HFFc6 (cell line): ENCODE data around the gene CHD1. TPM values are rescaled to one million over a fixed set of nuclear protein-coding genes. Genes with fewer than 3 reads are reported as not detected.

Experiments
- DNase-seq: peaks from one replicate; pipeline ENCODE4 v3.0.0-alpha.2; 2018
- H3K27ac Mint-ChIP-seq: 2 replicates; pipeline ENCODE4 v1.8.0; 2020; ENCODE audit warnings: mild to moderate bottlenecking, mixed read lengths
- H3K27me3 Mint-ChIP-seq: 2 replicates; pipeline ENCODE4 v1.8.0; 2021; ENCODE audit warnings: mild to moderate bottlenecking, moderate library complexity, mixed read lengths; ENCODE audit not compliant: insufficient read depth
- H3K36me3 Mint-ChIP-seq: 2 replicates; pipeline ENCODE4 v1.8.0; 2021; ENCODE audit warnings: low read depth, mixed read lengths
- H3K4me1 Mint-ChIP-seq: 2 replicates; pipeline ENCODE4 v1.8.0; 2020; ENCODE audit warnings: low read depth, mixed read lengths
- H3K4me3 Mint-ChIP-seq: 2 replicates; pipeline ENCODE4 v1.8.0; 2020; ENCODE audit warnings: mild to moderate bottlenecking, moderate library complexity, mixed read lengths
- H3K9me3 Mint-ChIP-seq: 2 replicates; pipeline ENCODE4 v1.8.0; 2020; ENCODE audit warnings: mild to moderate bottlenecking, mixed read lengths
- total RNA-seq, 6 experiments: library from RNA; stranded (reverse); fragmentation: NEBNext Ultra II Directional; extraction: Animal tissue kit (Norgen Biotek cat#: 25700); gene quantifications; 2 replicates in 1 of 6; 3 replicates in 5 of 6; pipeline ENCODE4 v1.2.3, GENCODE V29; 2021
- TF ChIP-seq, protein P1 (sequence below): fragments of 200-600 bp; sonication (generic); IDR thresholded peaks from 2 replicates; pipeline ENCODE4 v1.5.0; 2021; ENCODE audit warnings: antibody characterized with exemption, mild to moderate bottlenecking

Gene CHD1
- total RNA-seq, 6 experiments from 2014 or later = 18.1 to 25.0 (median 20.8) TPM

DNA sequence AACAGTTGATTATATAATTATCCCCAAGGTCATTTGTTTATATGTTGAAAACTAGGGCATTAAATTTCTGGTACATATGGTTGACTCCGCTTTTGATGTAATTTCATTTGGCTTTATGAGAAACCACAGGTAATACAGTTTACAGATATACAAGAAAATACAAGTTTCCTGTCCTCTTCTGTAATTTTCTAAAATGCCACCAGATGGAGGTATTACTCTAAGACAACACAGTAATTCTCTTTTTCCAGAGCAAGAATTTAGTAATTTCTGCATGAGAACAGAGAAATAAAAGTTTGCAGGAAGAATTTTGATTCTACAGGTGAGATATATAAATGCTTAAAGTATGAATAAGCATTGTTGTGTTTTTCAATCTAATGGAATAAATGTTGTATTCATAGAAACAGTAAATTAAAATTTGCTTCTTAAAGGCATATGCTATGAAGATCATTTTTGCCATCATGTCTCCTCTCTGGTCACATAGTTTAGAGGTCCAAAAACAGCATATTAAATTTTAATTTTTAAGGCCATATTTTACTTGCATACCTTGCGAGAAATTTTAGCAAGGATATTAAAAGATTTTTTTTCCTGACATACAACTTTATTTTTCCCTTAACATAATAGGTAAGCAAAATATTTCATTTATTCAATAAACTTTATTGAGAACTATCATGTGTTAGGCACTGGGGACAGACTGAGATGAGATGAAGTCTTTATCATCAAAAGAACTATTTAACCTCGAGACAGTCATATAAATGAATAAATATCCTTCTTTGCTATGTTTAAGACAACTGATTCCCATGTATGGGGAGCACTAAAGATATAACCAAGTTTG is 22.7 kb downstream of the CHD1 start:
- Mint-ChIP-seq H3K4me3 (no peak overlapping the region), H3K27ac (peak overlapping the region; percentile 48; the same call in 1 of the 2 replicates), H3K36me3 (peaks cover 7% of the 10 kb centered on the region), H3K4me1 (peaks cover 77% of the 10 kb centered on the region), H3K27me3 (no peaks in the 10 kb centered on the region), H3K9me3 (no peaks in the 10 kb centered on the region)
- TF ChIP-seq, protein P1, sequence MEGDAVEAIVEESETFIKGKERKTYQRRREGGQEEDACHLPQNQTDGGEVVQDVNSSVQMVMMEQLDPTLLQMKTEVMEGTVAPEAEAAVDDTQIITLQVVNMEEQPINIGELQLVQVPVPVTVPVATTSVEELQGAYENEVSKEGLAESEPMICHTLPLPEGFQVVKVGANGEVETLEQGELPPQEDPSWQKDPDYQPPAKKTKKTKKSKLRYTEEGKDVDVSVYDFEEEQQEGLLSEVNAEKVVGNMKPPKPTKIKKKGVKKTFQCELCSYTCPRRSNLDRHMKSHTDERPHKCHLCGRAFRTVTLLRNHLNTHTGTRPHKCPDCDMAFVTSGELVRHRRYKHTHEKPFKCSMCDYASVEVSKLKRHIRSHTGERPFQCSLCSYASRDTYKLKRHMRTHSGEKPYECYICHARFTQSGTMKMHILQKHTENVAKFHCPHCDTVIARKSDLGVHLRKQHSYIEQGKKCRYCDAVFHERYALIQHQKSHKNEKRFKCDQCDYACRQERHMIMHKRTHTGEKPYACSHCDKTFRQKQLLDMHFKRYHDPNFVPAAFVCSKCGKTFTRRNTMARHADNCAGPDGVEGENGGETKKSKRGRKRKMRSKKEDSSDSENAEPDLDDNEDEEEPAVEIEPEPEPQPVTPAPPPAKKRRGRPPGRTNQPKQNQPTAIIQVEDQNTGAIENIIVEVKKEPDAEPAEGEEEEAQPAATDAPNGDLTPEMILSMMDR = peak; percentile 92
- peak; percentile 59 for DNase-seq

DNA sequence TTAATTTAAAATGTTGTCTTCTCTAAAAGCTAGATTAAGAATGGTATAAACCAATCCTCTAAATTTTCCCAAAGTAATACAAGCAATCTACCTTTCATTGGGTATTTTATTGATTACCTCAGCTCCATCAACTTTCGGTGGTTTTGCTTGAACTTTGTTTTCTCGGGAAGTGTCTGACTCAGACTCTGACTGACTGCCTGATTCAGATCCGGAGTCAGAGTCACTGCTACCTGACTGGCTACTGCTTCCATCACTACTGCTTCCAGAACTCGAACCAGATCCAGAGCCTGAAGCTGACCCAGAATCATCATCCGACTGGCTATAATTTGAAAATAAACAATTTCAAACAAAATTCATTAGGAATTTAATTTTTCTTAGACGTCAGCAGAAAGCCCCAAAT is 24.0 kb downstream of the CHD1 start:
- H3K27me3 Mint-ChIP-seq = no peaks in the 10 kb centered on the region
- peak; percentile 51 for DNase-seq
- peak overlapping the region; percentile 37 for H3K27ac Mint-ChIP-seq

DNA sequence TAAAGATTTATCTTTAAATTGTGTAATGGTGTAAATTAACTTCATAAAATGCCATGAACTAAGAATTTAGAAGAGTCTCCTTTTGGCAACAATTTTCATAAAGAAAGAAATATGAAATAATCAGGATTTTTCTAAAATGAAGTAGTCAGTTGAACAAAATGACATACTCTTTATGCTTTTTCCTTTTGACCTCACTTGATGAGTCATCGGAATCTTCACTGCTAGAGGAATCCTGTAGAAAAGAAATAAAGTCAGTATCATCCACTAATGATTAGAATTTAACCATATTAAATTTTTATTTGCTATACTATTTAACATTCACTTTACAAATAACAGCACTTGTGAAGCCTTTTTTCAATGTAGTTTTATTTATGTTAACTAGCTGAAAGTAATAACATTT is 26.1 kb downstream of the CHD1 start:
- Mint-ChIP-seq H3K36me3 (peaks cover 23% of the 10 kb centered on the region), H3K27me3 (no peaks in the 10 kb centered on the region), H3K9me3 (no peaks in the 10 kb centered on the region), H3K4me3 (no peak overlapping the region), H3K4me1 (peaks cover 52% of the 10 kb centered on the region), H3K27ac (no peak overlapping the region)
- DNase-seq = peak; percentile 48
- TF ChIP-seq, protein P1 = no peak

More for the DNA sequence above, 24.0 kb downstream of the CHD1 start:
- H3K36me3 Mint-ChIP-seq = peaks cover 13% of the 10 kb centered on the region
- TF ChIP-seq, protein P1 = no peak
- peak overlapping the region; percentile 1; the same call in 1 of the 2 replicates for H3K4me3 Mint-ChIP-seq
- no peaks in the 10 kb centered on the region for H3K9me3 Mint-ChIP-seq
- peaks cover 67% of the 10 kb centered on the region for H3K4me1 Mint-ChIP-seq

DNA sequence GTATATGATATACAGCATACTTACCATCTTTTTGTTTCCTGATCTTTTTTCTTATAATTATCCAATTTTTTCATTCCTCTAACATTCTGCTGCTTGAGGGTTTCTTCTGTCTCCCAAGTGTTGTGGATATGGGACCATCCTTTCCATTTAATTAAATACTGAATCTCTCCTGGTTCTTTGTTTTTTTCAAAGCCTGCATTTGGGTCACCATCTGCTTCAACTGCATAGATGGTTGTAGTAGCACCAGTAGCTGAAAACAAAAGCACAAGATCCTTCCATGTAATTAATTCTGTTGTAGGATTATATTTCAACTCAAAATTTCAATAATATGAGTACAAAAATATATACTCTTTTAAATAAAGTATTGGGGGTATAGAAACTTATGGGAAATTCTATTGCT is 29.4 kb downstream of the CHD1 start:
- no peak for DNase-seq
- peaks cover 27% of the 10 kb centered on the region for H3K36me3 Mint-ChIP-seq
- no peaks in the 10 kb centered on the region for H3K27me3 Mint-ChIP-seq
- H3K9me3 Mint-ChIP-seq = no peaks in the 10 kb centered on the region
- no peak overlapping the region for H3K4me3 Mint-ChIP-seq
- TF ChIP-seq, protein P1 = no peak
- H3K27ac Mint-ChIP-seq = no peak overlapping the region
- peaks cover 22% of the 10 kb centered on the region for H3K4me1 Mint-ChIP-seq

DNA sequence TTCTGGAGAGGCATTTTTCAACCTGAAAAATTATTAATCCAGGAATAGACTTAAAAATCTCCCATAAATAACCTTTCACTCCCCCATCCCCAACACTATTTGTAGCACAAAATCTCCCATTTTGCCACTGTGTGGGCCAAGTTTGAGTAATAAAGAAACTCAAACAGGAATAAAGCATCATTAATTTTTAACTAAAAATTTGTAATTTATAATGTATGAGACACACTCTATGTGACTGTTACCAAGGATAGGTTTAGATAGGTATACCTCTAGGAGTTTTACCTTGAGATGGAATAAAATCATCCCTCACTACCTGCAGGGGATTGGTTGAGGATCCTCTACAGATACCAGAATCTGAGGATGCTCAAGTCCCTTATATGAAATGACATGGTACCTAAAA is 30.1 kb downstream of the CHD1 start:
- no peak for DNase-seq
- no peaks in the 10 kb centered on the region for H3K9me3 Mint-ChIP-seq
- no peak overlapping the region for H3K27ac Mint-ChIP-seq
- H3K4me1 Mint-ChIP-seq = peaks cover 16% of the 10 kb centered on the region
- H3K36me3 Mint-ChIP-seq = peaks cover 27% of the 10 kb centered on the region
- TF ChIP-seq, protein P1 = no peak
- H3K4me3 Mint-ChIP-seq = no peak overlapping the region
- no peaks in the 10 kb centered on the region for H3K27me3 Mint-ChIP-seq
